ENCODE results near the gene ILDR1. TPM values are rescaled to one million over a fixed set of nuclear protein-coding genes. Genes with fewer than 3 reads are reported as not detected.

ILDR1 gene
- total RNA-seq, 3 donors from 2014 or later (not counting 1 experiment from before 2014, with no cell fraction given), result 0.28 TPM; not detected in 2

DNA sequence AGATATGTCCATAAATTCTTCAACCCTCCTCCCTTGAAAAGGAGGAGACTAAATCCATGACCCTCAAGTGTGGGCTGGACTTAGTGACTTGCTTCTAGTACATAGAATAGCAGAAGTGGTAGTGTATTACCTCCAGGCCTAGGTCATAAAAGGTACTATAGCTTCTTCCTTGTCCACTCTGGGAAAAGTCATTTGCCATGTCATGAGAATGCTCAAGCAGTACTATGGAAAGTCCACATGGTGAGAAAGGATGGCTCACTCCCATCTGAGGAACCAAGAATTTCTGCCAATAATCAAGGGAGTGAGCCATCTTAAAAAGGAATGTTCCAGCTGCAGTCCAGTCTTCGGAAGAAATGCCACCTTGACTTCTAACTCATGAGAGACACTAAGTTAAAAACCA lies 10.5 kb upstream of the ILDR1 start:
- no peak overlapping the region for H3K4me3 ChIP-seq (ENCODE audit: low read length)
- intact Hi-C loops (cut with micrococcal nuclease), result no loop called here
- 100% methylated on average over 1 of the region's 1 CpG for WGBS (ENCODE audit: insufficient coverage)
- H3K36me3 ChIP-seq (ENCODE audit: control insufficient read depth, insufficient read depth, low read length), result no peaks in the 10 kb centered on the region
- Mint-ChIP-seq H3K27me3 (ENCODE audit: low read depth in 2 of 2) (peaks cover 0 to 5% of the 10 kb centered on the region in 2 donors), H3K9me3 (peaks cover 2 to 5% of the 10 kb centered on the region in 2 donors), H3K4me1 (peaks cover 6 to 7% of the 10 kb centered on the region in 2 donors), H3K4me3 (no peak overlapping the region), H3K27ac (no peak overlapping the region), H3K36me3 (no peaks in the 10 kb centered on the region)
- DNase-seq (no peak), ATAC-seq (no peak)
- TF ChIP-seq, protein P1, sequence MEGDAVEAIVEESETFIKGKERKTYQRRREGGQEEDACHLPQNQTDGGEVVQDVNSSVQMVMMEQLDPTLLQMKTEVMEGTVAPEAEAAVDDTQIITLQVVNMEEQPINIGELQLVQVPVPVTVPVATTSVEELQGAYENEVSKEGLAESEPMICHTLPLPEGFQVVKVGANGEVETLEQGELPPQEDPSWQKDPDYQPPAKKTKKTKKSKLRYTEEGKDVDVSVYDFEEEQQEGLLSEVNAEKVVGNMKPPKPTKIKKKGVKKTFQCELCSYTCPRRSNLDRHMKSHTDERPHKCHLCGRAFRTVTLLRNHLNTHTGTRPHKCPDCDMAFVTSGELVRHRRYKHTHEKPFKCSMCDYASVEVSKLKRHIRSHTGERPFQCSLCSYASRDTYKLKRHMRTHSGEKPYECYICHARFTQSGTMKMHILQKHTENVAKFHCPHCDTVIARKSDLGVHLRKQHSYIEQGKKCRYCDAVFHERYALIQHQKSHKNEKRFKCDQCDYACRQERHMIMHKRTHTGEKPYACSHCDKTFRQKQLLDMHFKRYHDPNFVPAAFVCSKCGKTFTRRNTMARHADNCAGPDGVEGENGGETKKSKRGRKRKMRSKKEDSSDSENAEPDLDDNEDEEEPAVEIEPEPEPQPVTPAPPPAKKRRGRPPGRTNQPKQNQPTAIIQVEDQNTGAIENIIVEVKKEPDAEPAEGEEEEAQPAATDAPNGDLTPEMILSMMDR (IDR thresholded peaks at IDR 0.05), result no peak
- no peak overlapping the region for H3K27ac ChIP-seq (ENCODE audit: low read length)
- H3K4me1 ChIP-seq (ENCODE audit: control insufficient read depth, insufficient read depth, low read length), result no peaks in the 10 kb centered on the region
- no peaks in the 10 kb centered on the region for H3K27me3 ChIP-seq (ENCODE audit: control insufficient read depth, insufficient read depth, low read length)
- H3K9me3 ChIP-seq (ENCODE audit: control insufficient read depth, insufficient read depth, low read length), result peaks cover 10% of the 10 kb centered on the region

DNA sequence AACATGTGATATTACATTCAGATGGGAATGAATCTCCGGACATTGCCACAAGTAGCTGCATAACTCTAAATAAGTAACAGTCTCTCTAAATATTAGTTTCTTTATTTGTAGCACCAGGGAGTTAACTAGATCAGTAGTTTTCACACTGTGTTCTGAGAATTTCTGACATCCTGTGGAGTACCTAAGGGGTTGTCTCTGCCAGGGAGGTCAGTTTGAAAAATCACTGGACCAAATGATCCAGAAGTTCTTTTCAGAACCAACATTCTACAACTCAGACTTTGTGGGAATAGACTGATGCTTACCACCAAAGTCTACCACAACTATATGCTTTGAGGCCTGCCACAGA lies 9.0 kb upstream of the ILDR1 start:
- Mint-ChIP-seq H3K4me3 (no peak overlapping the region), H3K36me3 (no peaks in the 10 kb centered on the region), H3K27me3 (ENCODE audit: low read depth in 2 of 2) (peaks cover 0 to 5% of the 10 kb centered on the region in 2 donors), H3K27ac (no peak overlapping the region), H3K9me3 (peaks cover 2 to 5% of the 10 kb centered on the region in 2 donors), H3K4me1 (peaks cover 6 to 7% of the 10 kb centered on the region in 2 donors)
- no peak overlapping the region for H3K27ac ChIP-seq (ENCODE audit: low read length)
- intact Hi-C loops (cut with micrococcal nuclease), result no loop called here
- H3K4me3 ChIP-seq (ENCODE audit: low read length), result no peak overlapping the region
- no peaks in the 10 kb centered on the region for H3K27me3 ChIP-seq (ENCODE audit: control insufficient read depth, insufficient read depth, low read length)
- no peaks in the 10 kb centered on the region for H3K9me3 ChIP-seq (ENCODE audit: control insufficient read depth, insufficient read depth, low read length)
- WGBS (ENCODE audit: insufficient coverage), result no CpG with 5 or more reads among the region's 1 CpG
- H3K4me1 ChIP-seq (ENCODE audit: control insufficient read depth, insufficient read depth, low read length), result no peaks in the 10 kb centered on the region
- H3K36me3 ChIP-seq (ENCODE audit: control insufficient read depth, insufficient read depth, low read length), result no peaks in the 10 kb centered on the region
- no peak for ATAC-seq
- TF ChIP-seq, protein P1 (IDR thresholded peaks at IDR 0.05), result no peak
- no peak for DNase-seq

DNA sequence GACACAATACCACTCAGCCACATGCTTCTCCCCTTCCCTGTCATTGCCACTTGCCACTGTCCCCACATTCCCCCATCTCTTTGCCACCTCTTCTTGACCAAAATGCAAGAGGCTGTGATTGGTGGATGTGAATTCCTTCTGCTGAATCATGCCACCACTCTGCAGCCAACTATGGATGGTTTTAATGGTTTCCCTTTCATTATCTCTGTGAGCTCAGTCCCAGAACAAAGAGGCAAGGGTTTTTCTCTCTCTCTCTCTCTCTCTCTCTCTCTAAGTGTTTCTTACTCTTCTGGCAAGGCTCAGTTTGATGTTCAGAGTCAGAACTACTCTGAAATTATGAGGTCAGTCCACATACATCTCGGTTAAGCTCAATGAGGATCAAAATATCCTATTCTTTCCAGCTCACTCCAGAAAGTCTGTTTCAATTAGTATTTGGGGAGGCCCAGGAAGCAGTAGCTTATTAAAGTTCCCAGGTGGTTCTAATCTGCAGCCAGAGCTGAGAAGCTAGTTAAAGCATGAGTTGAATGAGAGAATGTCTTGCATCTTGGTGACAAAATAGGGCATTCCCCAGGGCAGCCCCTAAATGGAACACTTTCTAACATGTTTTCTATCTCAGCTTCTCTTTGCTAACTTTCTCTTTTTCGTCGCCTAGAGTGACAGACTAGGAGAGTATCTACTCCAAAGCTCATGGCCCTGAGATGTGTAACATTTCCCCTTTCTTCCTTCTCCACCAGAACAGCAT lies 8.5 kb upstream of the ILDR1 start:
- Histone ChIP-seq H3K4me3 (ENCODE audit: low read length) (no peak overlapping the region), H3K27me3 (ENCODE audit: control insufficient read depth, insufficient read depth, low read length) (no peaks in the 10 kb centered on the region), H3K27ac (ENCODE audit: low read length) (no peak overlapping the region), H3K36me3 (ENCODE audit: control insufficient read depth, insufficient read depth, low read length) (no peaks in the 10 kb centered on the region), H3K9me3 (ENCODE audit: control insufficient read depth, insufficient read depth, low read length) (no peaks in the 10 kb centered on the region), H3K4me1 (ENCODE audit: control insufficient read depth, insufficient read depth, low read length) (no peaks in the 10 kb centered on the region)
- TF ChIP-seq, protein P1 (IDR thresholded peaks at IDR 0.05), result no peak
- intact Hi-C loops (cut with micrococcal nuclease), result no loop called here
- 69% methylated on average over 3 of the region's 3 CpGs for WGBS (ENCODE audit: insufficient coverage)
- H3K4me1 Mint-ChIP-seq, result peaks cover 6 to 7% of the 10 kb centered on the region in 2 donors
- ATAC-seq, result peak in 1 of 3 donors; percentile 43
- no peaks in the 10 kb centered on the region for H3K36me3 Mint-ChIP-seq
- H3K4me3 Mint-ChIP-seq, result no peak overlapping the region
- peaks cover 2 to 5% of the 10 kb centered on the region in 2 donors for H3K9me3 Mint-ChIP-seq
- H3K27me3 Mint-ChIP-seq (ENCODE audit: low read depth in 2 of 2), result peaks cover 0 to 5% of the 10 kb centered on the region in 2 donors
- peak in 1 of 2 donors; percentile 28 for DNase-seq
- no peak overlapping the region for H3K27ac Mint-ChIP-seq

DNA sequence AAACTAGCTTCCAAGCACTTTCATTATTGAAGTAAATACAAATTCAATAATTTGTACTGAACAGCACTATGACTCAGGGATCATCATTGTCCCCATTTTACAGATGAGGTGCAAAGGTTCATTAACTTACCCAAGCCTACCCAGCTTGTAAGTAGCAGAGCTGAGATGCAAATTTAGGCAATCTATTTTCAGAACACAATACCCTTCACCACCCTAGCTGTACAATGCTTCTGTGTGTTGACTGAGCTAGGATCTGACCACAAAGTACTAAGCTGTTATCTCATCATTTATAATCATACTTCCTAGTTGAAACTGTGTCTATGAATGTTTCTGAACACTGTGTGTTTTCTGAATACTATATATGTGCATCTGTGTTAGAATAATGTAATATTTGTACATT lies 3.2 kb upstream of the ILDR1 start:
- H3K27ac Mint-ChIP-seq, result no peak overlapping the region
- ATAC-seq (no peak), DNase-seq (no peak)
- intact Hi-C loops (cut with micrococcal nuclease), result no loop called here
- TF ChIP-seq, protein P1 (IDR thresholded peaks at IDR 0.05), result no peak
- peaks cover under 1 to 7% of the 10 kb centered on the region in 2 donors for H3K4me1 Mint-ChIP-seq
- Histone ChIP-seq H3K9me3 (ENCODE audit: control insufficient read depth, insufficient read depth, low read length) (no peaks in the 10 kb centered on the region), H3K36me3 (ENCODE audit: control insufficient read depth, insufficient read depth, low read length) (no peaks in the 10 kb centered on the region), H3K4me3 (ENCODE audit: low read length) (no peak overlapping the region), H3K4me1 (ENCODE audit: control insufficient read depth, insufficient read depth, low read length) (peaks cover 3% of the 10 kb centered on the region), H3K27me3 (ENCODE audit: control insufficient read depth, insufficient read depth, low read length) (peaks cover 2% of the 10 kb centered on the region), H3K27ac (ENCODE audit: low read length) (no peak overlapping the region)
- no peaks in the 10 kb centered on the region for H3K9me3 Mint-ChIP-seq
- H3K27me3 Mint-ChIP-seq (ENCODE audit: low read depth in 2 of 2), result peaks cover 18 to 26% of the 10 kb centered on the region in 2 donors
- H3K36me3 Mint-ChIP-seq, result no peaks in the 10 kb centered on the region
- no peak overlapping the region for H3K4me3 Mint-ChIP-seq
